Mesenchymal stem cell (in vitro differentiated cells and primary cell): ENCODE data around the gene SYCP2L.
"Not testable (repeated sequence)": the region's sequence is repeated elsewhere in the genome, so short reads cannot be mapped to it uniquely, and the experiment has no call there.

Source experiments
- DNase-seq: peaks from one replicate; pipeline ENCODE4 v3.0.0-alpha.2; 2013
- H2AFZ ChIP-seq: one replicate; pipeline ENCODE4 v1.6.1; 2013; ENCODE audit warnings: low read depth, mild to moderate bottlenecking, control low read depth, inconsistent platforms, low read length, moderate library complexity
- H2AK5ac ChIP-seq: 2 replicates; pipeline ENCODE4 v1.6.1; 2013; ENCODE audit warnings: low read length, moderate library complexity, mild to moderate bottlenecking, inconsistent platforms; ENCODE audit not compliant: severe bottlenecking
- H2BK120ac ChIP-seq: one replicate; pipeline ENCODE4 v1.6.1; 2013; ENCODE audit warnings: low read depth, mild to moderate bottlenecking, inconsistent platforms, low read length, moderate library complexity
- H2BK12ac ChIP-seq, 2 experiments: one replicate each; pipeline ENCODE4 v1.6.1; 2013; ENCODE audit warnings: inconsistent platforms in 2 of 2, low read length in 2 of 2, mild to moderate bottlenecking in 2 of 2, moderate library complexity in 2 of 2, control low read depth in 1 of 2
- H2BK15ac ChIP-seq: one replicate; pipeline ENCODE4 v1.6.1; 2013; ENCODE audit warnings: mild to moderate bottlenecking, low read depth, inconsistent platforms; ENCODE audit not compliant: poor library complexity, severe bottlenecking
- H2BK5ac ChIP-seq: 2 replicates; pipeline ENCODE4 v1.6.1; 2013; ENCODE audit warnings: low read depth, mild to moderate bottlenecking, low read length, control low read depth, inconsistent platforms; ENCODE audit not compliant: poor library complexity, severe bottlenecking
- H3K14ac ChIP-seq, 2 experiments: one replicate each; pipeline ENCODE4 v1.6.1; 2013; ENCODE audit warnings: inconsistent platforms in 2 of 2, low read length in 2 of 2, control low read depth in 1 of 2, mild to moderate bottlenecking in 1 of 2, moderate library complexity in 1 of 2
- H3K18ac ChIP-seq, 2 experiments: one replicate each; pipeline ENCODE4 v1.6.1; 2013; ENCODE audit warnings: inconsistent platforms in 2 of 2, low read length in 2 of 2, control low read depth in 1 of 2, low read depth in 1 of 2, mild to moderate bottlenecking in 1 of 2
- H3K23ac ChIP-seq, 2 experiments: one replicate each; pipeline ENCODE4 v1.6.1; 2013; ENCODE audit warnings: inconsistent platforms in 2 of 2, low read length in 2 of 2, mild to moderate bottlenecking in 2 of 2, moderate library complexity in 2 of 2, control low read depth in 1 of 2
- H3K27ac ChIP-seq: 2 replicates; pipeline ENCODE4 v1.5.1; 2013; ENCODE audit warnings: mild to moderate bottlenecking, moderate library complexity, low read length, control low read depth, inconsistent platforms; ENCODE audit not compliant: poor library complexity, severe bottlenecking
- H3K27me3 ChIP-seq, 2 experiments: 2 replicates each; pipeline versions ENCODE4 v1.6.1 to v1.7.0; 2013; ENCODE audit warnings: low read length in 2 of 2, mild to moderate bottlenecking in 2 of 2, moderate library complexity in 2 of 2, control low read depth in 1 of 2, inconsistent platforms in 1 of 2; ENCODE audit not compliant: control insufficient read depth in 1 of 2, insufficient read depth in 1 of 2
- H3K36me3 ChIP-seq, 2 experiments: 2 replicates each; pipeline versions ENCODE4 v1.6.1 to v1.7.0; 2013; ENCODE audit warnings: low read length in 2 of 2, control low read depth in 1 of 2, inconsistent platforms in 1 of 2, low read depth in 1 of 2, mild to moderate bottlenecking in 1 of 2; ENCODE audit not compliant: insufficient read depth in 2 of 2, control insufficient read depth in 1 of 2
- H3K4ac ChIP-seq, 2 experiments: one replicate each; pipeline ENCODE4 v1.6.1; 2013; ENCODE audit warnings: inconsistent platforms in 2 of 2, low read length in 2 of 2, mild to moderate bottlenecking in 2 of 2, moderate library complexity in 2 of 2, control low read depth in 1 of 2, low read depth in 1 of 2
- H3K4me1 ChIP-seq: 2 replicates; pipeline ENCODE4 v1.6.1; 2013; ENCODE audit warnings: low read depth, low read length, control low read depth; ENCODE audit not compliant: control insufficient read depth, insufficient read depth
- H3K4me2 ChIP-seq: 2 replicates; pipeline ENCODE4 v1.6.1; 2013; ENCODE audit warnings: low read length, mild to moderate bottlenecking, inconsistent platforms; ENCODE audit not compliant: poor library complexity, severe bottlenecking
- H3K4me3 ChIP-seq, 2 experiments: 2 replicates each; pipeline versions ENCODE4 v1.5.1 to v1.7.0; 2013; ENCODE audit warnings: low read length in 2 of 2, mild to moderate bottlenecking in 2 of 2, control low read depth in 1 of 2, low read depth in 1 of 2; ENCODE audit not compliant: insufficient read depth in 1 of 2
- H3K79me1 ChIP-seq: replicated peaks from 2 replicates; pipeline ENCODE4 v1.6.1; 2013; ENCODE audit warnings: mild to moderate bottlenecking, control low read depth, low read length, inconsistent platforms; ENCODE audit not compliant: poor library complexity, severe bottlenecking
- H3K9ac ChIP-seq: 2 replicates; pipeline ENCODE4 v1.7.0; 2013; ENCODE audit warnings: mild to moderate bottlenecking, low read length, moderate library complexity
- H3K9me3 ChIP-seq: 2 replicates; pipeline ENCODE4 v1.7.0; 2013; ENCODE audit warnings: mild to moderate bottlenecking, low read length; ENCODE audit not compliant: control insufficient read depth
- H4K8ac ChIP-seq: one replicate; pipeline ENCODE4 v1.6.1; 2013; ENCODE audit warnings: inconsistent platforms, mild to moderate bottlenecking, low read length, moderate library complexity
- H4K91ac ChIP-seq: one replicate; pipeline ENCODE4 v1.6.1; 2013; ENCODE audit warnings: mild to moderate bottlenecking, low read length, inconsistent platforms
- WGBS: methylation state at CpG from one replicate; pipeline ENCODE4 v1.1.7; 2013; ENCODE audit warnings: mixed read lengths; 5-methylcytosine and 5-hydroxymethylcytosine counted together

Gene SYCP2L

DNA sequence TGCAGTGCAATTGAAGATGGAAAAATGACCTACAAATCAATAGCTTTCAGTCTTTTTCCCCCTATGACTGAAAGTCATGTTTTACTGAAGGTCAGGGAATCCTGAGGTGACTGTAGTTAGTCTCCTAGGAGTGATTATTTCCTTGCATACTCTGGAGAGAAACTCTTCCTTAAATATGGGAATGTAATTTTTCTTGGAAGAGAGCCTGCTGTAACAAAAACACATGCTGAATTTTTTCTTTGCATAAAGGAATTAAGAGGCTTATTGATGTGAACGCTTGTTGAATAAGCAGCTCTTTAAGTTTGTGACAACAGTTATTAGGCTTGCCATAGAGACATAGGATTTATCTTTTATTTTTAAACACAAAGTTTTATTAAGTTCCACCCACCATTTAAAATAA is 92.8 kb downstream of the SYCP2L start:
- Histone ChIP-seq H3K18ac (no peak overlapping the region), H3K14ac (no peak overlapping the region), H3K23ac (no peak overlapping the region), H3K27me3 (no peaks in the 10 kb centered on the region), H3K27ac (no peak overlapping the region), H3K4ac (no peak overlapping the region), H3K79me1 (no peaks in the 10 kb centered on the region), H4K8ac (no peak overlapping the region), H2BK120ac (no peak overlapping the region), H4K91ac (no peak overlapping the region), H2BK5ac (no peak overlapping the region), H3K9me3 (no peaks in the 10 kb centered on the region), H3K4me1 (no peaks in the 10 kb centered on the region), H2AK5ac (no peak overlapping the region), H2AFZ (no peak overlapping the region), H3K36me3 (no peaks in the 10 kb centered on the region), H3K9ac (no peak overlapping the region), H2BK12ac (no peak overlapping the region), H3K4me3 (no peak overlapping the region), H3K4me2 (no peak overlapping the region), H2BK15ac (no peak overlapping the region)
- no peak for DNase-seq
- WGBS = no CpG with 5 or more reads among the region's 1 CpG

DNA sequence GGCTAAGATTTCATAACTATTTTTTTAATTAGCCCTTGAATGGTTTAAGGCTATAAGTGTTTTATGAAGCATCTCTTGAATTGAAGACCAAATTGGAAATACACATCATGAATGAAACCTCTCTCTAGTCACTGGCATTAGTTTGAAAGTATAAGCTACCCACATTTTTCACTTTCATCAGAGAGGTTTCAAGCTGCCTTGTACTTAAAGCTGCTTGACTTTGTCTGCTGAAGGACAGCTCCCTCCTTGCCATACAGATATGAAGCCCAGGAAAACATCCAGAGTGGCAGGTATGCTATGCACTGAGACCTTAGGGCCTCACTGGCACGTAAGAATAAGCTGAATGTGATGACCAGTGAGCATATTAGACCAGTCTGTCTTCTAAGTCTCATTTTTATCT is 94.6 kb downstream of the SYCP2L start:
- Histone ChIP-seq H2BK12ac (no peak overlapping the region), H4K8ac (no peak overlapping the region), H3K79me1 (no peaks in the 10 kb centered on the region), H2AK5ac (no peak overlapping the region), H3K27ac (no peak overlapping the region), H3K4me3 (no peak overlapping the region), H2BK5ac (no peak overlapping the region), H3K23ac (no peak overlapping the region), H3K9me3 (no peaks in the 10 kb centered on the region), H3K36me3 (no peaks in the 10 kb centered on the region), H2BK15ac (no peak overlapping the region), H4K91ac (no peak overlapping the region), H3K4me2 (no peak overlapping the region), H3K9ac (no peak overlapping the region), H3K4me1 (no peaks in the 10 kb centered on the region), H2AFZ (no peak overlapping the region), H3K14ac (no peak overlapping the region), H3K18ac (no peak overlapping the region), H2BK120ac (no peak overlapping the region), H3K4ac (no peak overlapping the region), H3K27me3 (no peaks in the 10 kb centered on the region)
- WGBS = 91% methylated on average over 1 of the region's 1 CpG
- DNase-seq = no peak

DNA sequence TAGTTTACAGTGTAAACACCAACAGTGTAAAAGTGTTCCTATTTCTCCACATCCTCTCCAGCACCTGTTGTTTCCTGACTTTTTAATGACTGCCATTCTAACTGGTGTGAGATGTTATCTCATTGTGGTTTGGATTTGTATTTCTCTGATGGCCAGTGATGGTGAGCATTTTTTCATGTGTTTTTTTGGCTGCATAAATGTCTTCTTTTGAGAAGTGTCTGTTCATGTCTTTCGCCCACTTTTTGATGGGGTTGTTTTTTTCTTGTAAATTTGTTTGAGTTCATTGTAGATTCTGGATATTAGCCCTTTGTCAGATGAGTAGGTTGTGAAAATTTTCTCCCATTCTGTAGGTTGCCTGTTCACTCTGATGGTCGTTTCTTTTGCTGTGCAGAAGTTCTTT is 98.1 kb downstream of the SYCP2L start:
- H2BK12ac ChIP-seq, H3K4me2 ChIP-seq, H3K27me3 ChIP-seq, H3K23ac ChIP-seq, H3K9ac ChIP-seq, H3K27ac ChIP-seq, H4K91ac ChIP-seq, H4K8ac ChIP-seq, H2BK5ac ChIP-seq, H2BK120ac ChIP-seq, H3K4me3 ChIP-seq, H3K9me3 ChIP-seq, H2BK15ac ChIP-seq, H2AK5ac ChIP-seq, H3K18ac ChIP-seq, H3K79me1 ChIP-seq, H3K14ac ChIP-seq, DNase-seq, H3K36me3 ChIP-seq, H3K4ac ChIP-seq, H2AFZ ChIP-seq, H3K4me1 ChIP-seq: not testable (repeated sequence)
- 80% methylated on average over 1 of the region's 2 CpGs for WGBS

DNA sequence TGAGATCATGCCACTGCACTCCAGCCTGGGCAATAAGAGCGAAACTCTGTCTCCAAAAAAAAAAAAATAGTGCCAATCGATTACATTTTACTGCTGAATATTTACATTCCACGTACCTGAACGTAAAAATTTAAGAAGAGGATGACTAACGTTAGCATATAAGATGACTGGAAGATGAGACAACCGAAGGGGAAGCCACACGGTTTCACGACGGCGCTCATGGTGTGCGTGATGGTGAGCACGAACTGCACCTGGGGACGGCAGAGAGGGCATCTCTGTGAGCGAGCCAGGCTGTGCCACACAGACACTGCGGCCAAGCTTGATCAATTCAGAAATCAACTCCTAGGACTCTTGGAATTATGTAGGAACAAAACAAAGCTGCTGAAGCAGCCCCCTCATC is 102.7 kb downstream of the SYCP2L start:
- no peak for DNase-seq
- Histone ChIP-seq H3K27ac (no peak overlapping the region), H2BK5ac (no peak overlapping the region), H3K4me1 (no peaks in the 10 kb centered on the region), H3K18ac (no peak overlapping the region), H3K9me3 (no peaks in the 10 kb centered on the region), H3K23ac (no peak overlapping the region), H2BK12ac (no peak overlapping the region), H4K91ac (no peak overlapping the region), H4K8ac (no peak overlapping the region), H3K79me1 (no peaks in the 10 kb centered on the region), H3K4me3 (no peak overlapping the region), H3K36me3 (no peaks in the 10 kb centered on the region), H3K4ac (no peak overlapping the region), H3K4me2 (no peak overlapping the region), H2AFZ (no peak overlapping the region), H3K27me3 (no peaks in the 10 kb centered on the region), H2BK120ac (no peak overlapping the region), H2BK15ac (no peak overlapping the region), H3K9ac (no peak overlapping the region), H3K14ac (no peak overlapping the region), H2AK5ac (no peak overlapping the region)
- WGBS = 96% methylated on average over 14 of the region's 15 CpGs
